GM21367 (cell line): ENCODE results near the gene CMKLR1.

Experiments used
- ATAC-seq: cut with Tn5 transposase; IDR thresholded peaks from one replicate; pipeline ENCODE4 v1.9.1; 2021; ENCODE audit not compliant: unreplicated experiment

Gene CMKLR1

GRCh38 chr12:108302016-108302402 lies 37.1 kb downstream of the CMKLR1 start:
- ATAC-seq: no peak

GRCh38 chr12:108301346-108301745 lies 37.8 kb downstream of the CMKLR1 start:
- no peak for ATAC-seq

- no peak for ATAC-seq
These were observed 39.0 kb downstream of the CMKLR1 start for GRCh38 chr12:108299980-108300696.

- no peak for ATAC-seq
These were observed 39.6 kb downstream of the CMKLR1 start for GRCh38 chr12:108299516-108299915.

- no peak for ATAC-seq
These were observed 40.3 kb downstream of the CMKLR1 start for GRCh38 chr12:108298761-108299275.

GRCh38 chr12:108297895-108298760 lies 41.0 kb downstream of the CMKLR1 start:
- no peak for ATAC-seq

- ATAC-seq: no peak
These were observed 41.7 kb downstream of the CMKLR1 start for GRCh38 chr12:108297424-108297823.

GRCh38 chr12:108296945-108297344 lies 42.2 kb downstream of the CMKLR1 start:
- no peak for ATAC-seq

GRCh38 chr12:108295641-108296040 lies 43.5 kb downstream of the CMKLR1 start:
- no peak for ATAC-seq

GRCh38 chr12:108289350-108290161 lies 49.6 kb downstream of the CMKLR1 start:
- ATAC-seq: no peak

GRCh38 chr12:108287227-108287626 lies 51.9 kb downstream of the CMKLR1 start:
- no peak for ATAC-seq

- ATAC-seq: no peak
These were observed 54.1 kb downstream of the CMKLR1 start for GRCh38 chr12:108285016-108285415.

- no peak for ATAC-seq
These were observed 54.9 kb downstream of the CMKLR1 start for GRCh38 chr12:108284163-108284562.

- no peak for ATAC-seq
These were observed 56.4 kb downstream of the CMKLR1 start for GRCh38 chr12:108282676-108283075.

GRCh38 chr12:108282160-108282559 lies 57.0 kb downstream of the CMKLR1 start:
- no peak for ATAC-seq

- ATAC-seq: no peak
These were observed 61.5 kb downstream of the CMKLR1 start for GRCh38 chr12:108277613-108278012.

- ATAC-seq: no peak
These were observed 65.9 kb downstream of the CMKLR1 start for GRCh38 chr12:108273217-108273616.

- ATAC-seq: no peak
These were observed 66.9 kb downstream of the CMKLR1 start for GRCh38 chr12:108271951-108272872.

- ATAC-seq: no peak
These were observed 68.3 kb downstream of the CMKLR1 start for GRCh38 chr12:108270849-108271143.
